Stimulated activated CD4-positive, alpha-beta T cell treated with anti-CD3 and anti-CD28 coated beads, Interleukin-4, amount 100 ng/mL, for 4 hours (primary cell): Measurements from ENCODE around the gene LRP6.

Source experiments
- DNase-seq, 2 experiments: peaks; one replicate each; pipeline ENCODE4 v3.0.0-alpha.2; 2020

The LRP6 gene

DNA sequence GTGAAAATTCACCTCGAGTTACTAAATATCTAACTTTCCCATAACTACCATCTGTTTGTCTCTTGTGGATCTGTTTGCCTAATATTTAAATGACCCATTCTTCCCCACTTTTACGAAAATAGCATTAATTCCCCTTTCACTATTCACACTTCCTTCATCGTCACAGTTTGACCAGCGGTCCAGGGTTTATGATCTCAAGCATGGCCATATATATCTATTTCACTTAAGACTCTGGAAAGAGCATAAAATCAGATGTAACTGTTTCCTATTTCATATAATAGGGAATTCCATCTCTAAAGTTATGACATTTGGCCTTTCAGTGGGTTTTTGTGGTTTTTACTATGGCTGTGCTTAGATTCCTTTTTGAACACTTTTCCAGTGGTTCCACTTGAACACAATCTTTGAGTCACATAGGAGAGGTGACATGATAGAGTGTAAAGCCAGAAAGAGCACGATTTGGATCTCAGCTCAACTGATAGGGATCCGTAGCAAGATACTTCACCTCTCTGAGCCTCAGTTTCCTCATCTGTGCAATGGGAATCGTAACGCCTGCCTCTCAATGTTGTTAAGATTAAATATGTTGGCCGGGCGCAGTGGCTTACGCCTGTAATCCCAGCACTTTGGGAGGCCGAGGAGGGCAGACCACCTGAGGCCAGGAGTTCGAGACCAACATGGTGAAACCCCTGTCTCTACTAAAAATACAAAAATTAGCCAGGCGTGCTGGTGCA is 196.9 kb downstream of the LRP6 start:
- no peak for DNase-seq

- DNase-seq, result no peak
Measured at GRCh38 chr12:12068751-12069150, 198.1 kb downstream of the LRP6 start.
